K562 (cell line): ENCODE measurements around the gene ERVMER34-1. TPM values are rescaled to one million over a fixed set of nuclear protein-coding genes. Genes with fewer than 3 reads are reported as not detected.
A peak's percentile ranks its signal among the peaks of the same experiment; 100 is the strongest.

Experiments
- ATAC-seq: fragments of 200-7000 bp; cut with Tn5 transposase; 3 replicates; pipeline ENCODE4 v1.9.1; 2020; ENCODE audit warnings: moderate library complexity
- Bru-seq: library from RNA; stranded (reverse); fragments of 400-500 nt; gene quantifications from one replicate; lab custom pipeline; 2021; lab: Mats Ljungman, UMichigan
- BruChase-seq, 2 experiments: library from RNA; stranded (reverse); fragments of 400-500 nt; gene quantifications; one replicate each; lab custom pipeline; 2021; lab: Mats Ljungman, UMichigan
- BruUV-seq: library from RNA; stranded (reverse); fragments of 400-500 nt; replicated peaks from 2 replicates; lab custom pipeline; 2021; lab: Mats Ljungman, UMichigan
- CTCF ChIA-PET: fragments of 300-600 bp; formaldehyde crosslinking; extraction: SDS; loops from one replicate; lab custom pipeline; 2021; ENCODE audit warnings: low intra/inter-chr PET ratio; lab: Yijun Ruan, JAX
- POLR2A ChIA-PET: fragments of 300-600, 350-650 bp; sonication (Branson Sonifier 250); formaldehyde crosslinking; extraction: SDS; loops from one replicate; lab custom pipeline; 2021; ENCODE audit warnings: antibody characterized with exemption, inconsistent platforms; lab: Yijun Ruan, JAX
- DNase-seq, 4 experiments: peaks; one replicate each; pipeline versions ENCODE4 v3.0.0 to v3.0.0-alpha.2; 2011 to 2018; ENCODE audit warnings: low spot score in 3 of 4, mixed read lengths in 3 of 4; ENCODE audit errors: extremely low read depth in 1 of 4
- FAIRE-seq: peaks from 2 replicates; lab custom pipeline; 2011; peaks lifted over from hg19 to GRCh38; lab: Jason Lieb, UNC
- H2AFZ ChIP-seq: 2 replicates; pipeline ENCODE4 v1.6.0; 2011; ENCODE audit warnings: low read depth, low read length, control low read depth, inconsistent platforms
- H3K27ac ChIP-seq: fragments of 200-600 bp; 3 replicates; pipeline ENCODE4 v1.8.0; 2011; ENCODE audit warnings: low read depth, mild to moderate bottlenecking, control low read depth, inconsistent platforms, low read length, moderate library complexity, mixed read lengths; ENCODE audit errors: extremely low read depth
- H3K27me3 ChIP-seq, 2 experiments: fragments of 300-600 bp in 1 of 2; 2 replicates in 1 of 2; 3 replicates in 1 of 2; pipeline versions ENCODE4 v1.6.0 to v1.8.0; 2011; ENCODE audit warnings: inconsistent platforms in 2 of 2, low read length in 2 of 2, mild to moderate bottlenecking in 1 of 2, mixed read lengths in 1 of 2, moderate library complexity in 1 of 2; ENCODE audit not compliant: control insufficient read depth in 2 of 2, insufficient read depth in 2 of 2
- H3K36me3 ChIP-seq: fragments of 300-600 bp; 3 replicates; pipeline ENCODE4 v1.8.0; 2011; ENCODE audit warnings: mild to moderate bottlenecking, low read length, inconsistent platforms; ENCODE audit not compliant: control insufficient read depth, insufficient read depth
- H3K4me1 ChIP-seq, 2 experiments: fragments of 200-600 bp in 1 of 2; replicated peaks in 1 of 2; 2 replicates in 1 of 2; 3 replicates in 1 of 2; pipeline versions ENCODE4 v1.5.1 to v1.8.0; 2011; ENCODE audit warnings: inconsistent platforms in 2 of 2, low read length in 2 of 2, mild to moderate bottlenecking in 1 of 2, mixed read lengths in 1 of 2, moderate library complexity in 1 of 2; ENCODE audit not compliant: control insufficient read depth in 2 of 2, insufficient read depth in 2 of 2
- H3K4me2 ChIP-seq: 2 replicates; pipeline ENCODE4 v1.6.1; 2011; ENCODE audit warnings: low read length, control low read depth, inconsistent platforms, mixed read lengths; ENCODE audit not compliant: insufficient read depth
- H3K4me3 ChIP-seq: fragments of 200-600 bp; sonication (generic), shearing (Covaris generic); 2 replicates; pipeline ENCODE4 v1.5.1; 2016; ENCODE audit warnings: control low read depth, inconsistent platforms
- H3K79me2 ChIP-seq: fragments of 200-600 bp; 3 replicates; pipeline ENCODE4 v1.8.0; 2011; ENCODE audit warnings: low read length, inconsistent platforms; ENCODE audit not compliant: control insufficient read depth, insufficient read depth
- H3K9ac ChIP-seq, 2 experiments: 2 replicates each; pipeline versions ENCODE4 v1.6.0 to v1.6.1; 2011; ENCODE audit warnings: low read depth in 2 of 2, low read length in 2 of 2, control low read depth in 1 of 2, inconsistent platforms in 1 of 2, mild to moderate bottlenecking in 1 of 2, mixed read lengths in 1 of 2; ENCODE audit not compliant: insufficient read depth in 1 of 2
- H3K9me1 ChIP-seq: one replicate; pipeline ENCODE4 v1.6.0; 2011; ENCODE audit warnings: inconsistent platforms, mild to moderate bottlenecking, low read length, moderate library complexity; ENCODE audit not compliant: control insufficient read depth, insufficient read depth
- H3K9me3 ChIP-seq: replicated peaks from 2 replicates; pipeline ENCODE4 v1.5.1; 2011; ENCODE audit warnings: low read depth, low read length, inconsistent platforms; ENCODE audit not compliant: control insufficient read depth, insufficient read depth
- H4K20me1 ChIP-seq: replicated peaks from 2 replicates; pipeline ENCODE4 v1.6.1; 2011; ENCODE audit warnings: low read length, inconsistent platforms, mixed read lengths; ENCODE audit not compliant: control insufficient read depth, insufficient read depth
- KAT2B ChIP-seq: IDR thresholded peaks from one replicate; pipeline ENCODE4 v1.6.1; 2012; ENCODE audit warnings: low read depth, mild to moderate bottlenecking, control low read depth, inconsistent platforms, low read length, moderate library complexity
- MGA ChIP-seq: fragments of 450-650 bp; IDR thresholded peaks from 2 replicates; pipeline ENCODE4 v1.6.1; 2016; ENCODE audit warnings: mild to moderate bottlenecking, moderate library complexity
- MTF1 ChIP-seq: fragments of 250-450 bp; sonication (Bioruptor Pico); IDR thresholded peaks from 2 replicates; pipeline ENCODE4 v1.9.0; 2021; ENCODE audit warnings: moderate library complexity, mild to moderate bottlenecking, inconsistent platforms, borderline replicate concordance
- WGBS: fragments of 100-300 bp; shearing (Covaris generic); methylation state at CpG from one replicate; pipeline ENCODE4 v1.1.6; 2016; ENCODE audit warnings: low coverage, mixed read lengths; ENCODE audit not compliant: insufficient coverage; ENCODE audit errors: missing lambda C conversion rate; 5-methylcytosine and 5-hydroxymethylcytosine counted together
- in situ Hi-C: fragments of 300-500 bp; cut with MboI; formaldehyde crosslinking; loops from 4 replicates; pipeline ENCODE4 v1.15.0; 2018; ENCODE audit warnings: inconsistent platforms, mixed read lengths
- intact Hi-C: fragments of 100-400 bp; cut with micrococcal nuclease; formaldehyde crosslinking; loops from 2 replicates; pipeline ENCODE4 v1.14.2; 2022
- long read RNA-seq, 3 experiments: library from polyadenylated mRNA in 2 of 3; library from RNA in 1 of 3; unstranded in 2 of 3; stranded (forward) in 1 of 3; transcript quantifications; one replicate each; pipeline ENCODE4 v2.0.0, GENCODE V29; 2019 to 2022
- polyA minus RNA-seq, 3 experiments: library from RNA; depleted of rRNA, polyadenylated mRNA; stranded (reverse); fragments of >200 nt; gene quantifications; 2 replicates each; pipeline ENCODE4 v1.2.3, GENCODE V29; 2011
- polyA plus RNA-seq, 8 experiments: library from polyadenylated mRNA; depleted of rRNA in 4 of 8; stranded (reverse) in 5 of 8; unstranded in 3 of 8; fragments of >200 nt; fragmentation: Nextera tagmentation in 2 of 8; fragmentation: Illumina TruSeq in 1 of 8; extraction: Ambion mirVana in 2 of 8; extraction: Trizol in 1 of 8; gene quantifications; 2 replicates each; pipeline versions ENCODE4 v1.2.1 to v1.2.3, GENCODE V29; 2011 to 2014; ENCODE audit warnings: inconsistent platforms in 1 of 8, missing spikeins in 1 of 8
- total RNA-seq, 7 experiments: library from RNA; depleted of rRNA in 6 of 7; stranded (reverse); fragments of >200 nt in 6 of 7; fragmentation: Illumina TruSeq in 2 of 7; extraction: Trizol in 2 of 7; gene quantifications; 2 replicates each; pipeline versions ENCODE4 v1.2.1 to v1.2.3, GENCODE V29; 2011 to 2021; ENCODE audit warnings: low replicate concordance in 1 of 7

The ERVMER34-1 gene
- 0.81 and 0.99 TPM in 2 replicates for total RNA-seq (2011; cell fraction: chromatin; rRNA removed; ENCODE audit: low replicate concordance)
- total RNA-seq (2011; cell fraction: nucleolus; rRNA removed), result 0.50 and 0.92 TPM in 2 replicates
- total RNA-seq (2011; cell fraction: nucleoplasm; rRNA removed), result 0.81 and 1.2 TPM in 2 replicates
- 0.18 and 0.24 TPM in 2 replicates for total RNA-seq (2014; rRNA removed)
- total RNA-seq (2014; rRNA removed; fragmentation: Illumina TruSeq; extraction: Trizol), result 0.22 and 0.25 TPM in 2 replicates
- total RNA-seq (2015; rRNA removed; fragmentation: Illumina TruSeq; extraction: Trizol), result 0.15 and 0.25 TPM in 2 replicates
- 0.44 and 0.54 TPM in 2 replicates for total RNA-seq (2021)
- 0.57 TPM in 1 of 2 replicates, not detected in the other for polyA plus RNA-seq (2011; rRNA removed)
- polyA plus RNA-seq (2011; cell fraction: cytosol; rRNA removed), result 0.06 and 0.27 TPM in 2 replicates
- 0.14 TPM in 1 of 2 replicates, not detected in the other for polyA plus RNA-seq (2011; cell fraction: nucleus; rRNA removed)
- 0.29 and 0.30 TPM in 2 replicates for polyA plus RNA-seq (2012)
- polyA plus RNA-seq (2014; fragmentation: Illumina TruSeq; extraction: Trizol), result 0.39 and 0.40 TPM in 2 replicates
- polyA plus RNA-seq (2014; fragmentation: Nextera tagmentation; extraction: Ambion mirVana), result under 1 TPM; 0.04 to 0.32 TPM
- polyA plus RNA-seq (2014; rRNA removed), result 0.20 and 0.25 TPM in 2 replicates
- 0.60 TPM in 1 of 2 replicates, not detected in the other for polyA minus RNA-seq (2011; rRNA and poly(A)+ RNA removed)
- not detected in 2 replicates for polyA minus RNA-seq (2011; cell fraction: cytosol; rRNA and poly(A)+ RNA removed)
- polyA minus RNA-seq (2011; cell fraction: nucleus; rRNA and poly(A)+ RNA removed), result 0.27 TPM in 1 of 2 replicates, not detected in the other
- percentile 36 among the genes with signal in this experiment for Bru-seq, nascent RNA
- percentile 19 among the genes with signal in this experiment for BruChase-seq, experiment 1, labeled RNA remaining after a 2-hour chase
- percentile 25 among the genes with signal in this experiment for BruChase-seq, experiment 2, labeled RNA remaining after a 6-hour chase
- long read RNA-seq, experiment 1, partial matches to known transcripts, result 1 of 1 reads
- long read RNA-seq, experiment 1, other reads (novel, unspliced or antisense), result 0 of 1 reads
- long read RNA-seq, experiment 2, partial matches to known transcripts, result 0 of 2 reads
- long read RNA-seq, experiment 2, other reads (novel, unspliced or antisense), result 1 of 2 reads
- long read RNA-seq, experiment 3, result 0 reads

- Histone ChIP-seq H3K27me3 (peaks cover 19 to 50% of the 10 kb centered on the region in 2 experiments), H4K20me1 (no peaks in the 10 kb centered on the region), H3K4me3 (0 out of 2 replicates have a peak within 1 kb of the TSS, but pooled peaks have one; percentile 6), H3K79me2 (no peaks in the 10 kb centered on the region), H3K27ac (no peak within 1 kb of the TSS), H3K9ac (peak within 1 kb of the TSS in 1 of 2 experiments; percentile 20; a peak in 2 of 4 replicates), H3K9me3 (no peaks in the 10 kb centered on the region), H2AFZ (peak within 1 kb of the TSS; percentile 45; the same call in 1 of the 2 replicates), H3K4me1 (peaks cover 0 to 11% of the 10 kb centered on the region in 2 experiments; a peak in 3 of 5 replicates), H3K4me2 (peak within 1 kb of the TSS; percentile 11; the same call in 1 of the 2 replicates), H3K9me1 (no peaks in the 10 kb centered on the region), H3K36me3 (no peaks in the 10 kb centered on the region)
- POLR2A ChIA-PET, result no interaction called here
- intact Hi-C loops, result no loop called here
- 31% methylated on average over 33 of the region's 61 CpGs for WGBS
- ATAC-seq (peak; percentile 57), DNase-seq (no peak), FAIRE-seq (no peak)
- CTCF ChIA-PET, result no interaction called here
- in situ Hi-C loops, result no loop called here
- no TSS peak for BruUV-seq
- TF ChIP-seq MTF1 (CRISPR knock-in tag), result no peak
- 0 out of 2 replicates have a peak, but pooled peaks have one; percentile 23 for TF ChIP-seq MGA
- TF ChIP-seq KAT2B, result no peak
Measured at GRCh38 chr4:52750819-52751486, at the start of gene ERVMER34-1. Gene ERVMER34-1 (minus strand): TSS chr4:52751425. CDS start chr4:52745520, 5,905 bp downstream.
